ENCODE results near the gene TRIM68. TPM values are rescaled to one million over a fixed set of nuclear protein-coding genes. Genes with fewer than 3 reads are reported as not detected.

Gene TRIM68
- total RNA-seq, 1 donor from 2014 or later: 12.4 TPM

DNA sequence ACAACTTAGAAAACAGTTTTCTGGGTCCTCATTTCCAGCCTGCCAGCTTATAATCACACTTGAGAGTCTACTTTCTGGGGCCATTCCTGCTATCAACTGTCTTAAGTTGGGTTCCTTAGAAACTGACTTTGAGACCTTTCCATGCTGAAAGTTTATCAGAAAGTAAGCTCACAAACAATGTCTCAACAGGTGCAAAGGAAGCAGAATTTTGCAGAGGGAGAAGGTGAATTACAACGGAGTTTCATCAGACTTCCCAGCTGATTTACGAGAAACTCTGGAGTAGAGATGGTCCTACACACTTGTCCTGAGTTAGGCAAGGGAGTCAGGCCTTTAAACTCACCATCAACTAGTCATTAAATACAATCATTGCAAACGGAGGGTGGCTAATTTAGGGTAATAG lies 31.2 kb downstream of the TRIM68 start:
- ATAC-seq: no peak

DNA sequence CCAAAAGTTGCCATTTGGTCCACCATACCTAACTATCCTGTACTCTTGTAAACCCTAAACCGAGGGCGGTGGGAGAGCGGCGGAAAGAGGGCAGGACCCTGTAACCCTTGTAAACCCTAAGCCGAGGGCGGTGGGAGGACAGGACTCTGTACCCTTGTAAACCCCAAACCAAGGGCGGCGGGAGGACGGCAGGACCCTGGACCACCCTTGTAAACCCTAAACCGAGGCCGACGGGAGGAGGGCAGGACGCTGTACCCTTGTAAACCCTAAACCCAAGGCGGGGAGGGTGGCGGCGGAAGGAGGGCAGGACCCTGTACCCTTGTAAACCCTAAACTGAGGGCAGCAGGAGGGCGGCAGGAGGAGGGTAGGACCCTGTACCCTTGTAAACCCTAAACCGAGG lies 39.0 kb downstream of the TRIM68 start:
- ATAC-seq: no peak
- intact Hi-C loops (cut with DNase I): no loop called here
- no peaks in the 10 kb centered on the region for H3K27me3 ChIP-seq

More for the DNA sequence above, 31.2 kb downstream of the TRIM68 start:
- no peak overlapping the region for H3K4me3 ChIP-seq
- H3K9me3 ChIP-seq: no peaks in the 10 kb centered on the region
- TF ChIP-seq, protein P1, sequence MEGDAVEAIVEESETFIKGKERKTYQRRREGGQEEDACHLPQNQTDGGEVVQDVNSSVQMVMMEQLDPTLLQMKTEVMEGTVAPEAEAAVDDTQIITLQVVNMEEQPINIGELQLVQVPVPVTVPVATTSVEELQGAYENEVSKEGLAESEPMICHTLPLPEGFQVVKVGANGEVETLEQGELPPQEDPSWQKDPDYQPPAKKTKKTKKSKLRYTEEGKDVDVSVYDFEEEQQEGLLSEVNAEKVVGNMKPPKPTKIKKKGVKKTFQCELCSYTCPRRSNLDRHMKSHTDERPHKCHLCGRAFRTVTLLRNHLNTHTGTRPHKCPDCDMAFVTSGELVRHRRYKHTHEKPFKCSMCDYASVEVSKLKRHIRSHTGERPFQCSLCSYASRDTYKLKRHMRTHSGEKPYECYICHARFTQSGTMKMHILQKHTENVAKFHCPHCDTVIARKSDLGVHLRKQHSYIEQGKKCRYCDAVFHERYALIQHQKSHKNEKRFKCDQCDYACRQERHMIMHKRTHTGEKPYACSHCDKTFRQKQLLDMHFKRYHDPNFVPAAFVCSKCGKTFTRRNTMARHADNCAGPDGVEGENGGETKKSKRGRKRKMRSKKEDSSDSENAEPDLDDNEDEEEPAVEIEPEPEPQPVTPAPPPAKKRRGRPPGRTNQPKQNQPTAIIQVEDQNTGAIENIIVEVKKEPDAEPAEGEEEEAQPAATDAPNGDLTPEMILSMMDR (IDR thresholded peaks at IDR 0.05): no peak
- H3K27me3 ChIP-seq: peaks cover 5% of the 10 kb centered on the region
- no peaks in the 10 kb centered on the region for H3K36me3 ChIP-seq
- intact Hi-C loops (cut with DNase I): no loop called here
- no peak for DNase-seq
- no peaks in the 10 kb centered on the region for H3K4me1 ChIP-seq
- H3K27ac ChIP-seq: no peak overlapping the region

DNA sequence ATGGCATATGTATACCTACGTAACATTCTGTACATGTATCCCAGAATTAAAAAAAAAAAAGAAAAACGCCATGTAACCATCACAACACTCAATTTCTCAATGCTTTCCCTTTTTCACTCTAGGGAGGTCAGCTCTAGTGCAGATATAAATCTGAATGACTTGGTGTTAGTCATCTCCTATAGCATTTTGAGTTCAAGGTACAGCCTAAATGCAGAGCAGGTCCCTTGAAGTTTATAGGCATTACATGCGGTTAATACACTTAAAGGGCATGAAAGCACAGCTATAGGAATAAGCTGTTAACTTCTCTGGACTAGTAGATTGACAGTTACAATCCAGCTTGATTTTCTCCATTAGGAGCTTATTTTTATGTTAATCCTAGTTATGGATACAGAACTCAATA lies 42.7 kb downstream of the TRIM68 start:
- ATAC-seq (no peak), DNase-seq (no peak)
- H3K27ac ChIP-seq: no peak overlapping the region
- H3K4me3 ChIP-seq: no peak overlapping the region
- intact Hi-C loops (cut with DNase I): no loop called here
- no peaks in the 10 kb centered on the region for H3K36me3 ChIP-seq
- H3K4me1 ChIP-seq: no peaks in the 10 kb centered on the region
- H3K27me3 ChIP-seq: no peaks in the 10 kb centered on the region
- H3K9me3 ChIP-seq: no peaks in the 10 kb centered on the region
- TF ChIP-seq, protein P1 (IDR thresholded peaks at IDR 0.05): no peak

More for the DNA sequence above, 39.0 kb downstream of the TRIM68 start:
- no peaks in the 10 kb centered on the region for H3K36me3 ChIP-seq
- no peaks in the 10 kb centered on the region for H3K4me1 ChIP-seq
- no peak overlapping the region for H3K27ac ChIP-seq
- no peak for DNase-seq
- no peak overlapping the region for H3K4me3 ChIP-seq
- H3K9me3 ChIP-seq: no peaks in the 10 kb centered on the region
- TF ChIP-seq, protein P1 (IDR thresholded peaks at IDR 0.05): no peak

GRCh38 chr11:4560467-4560866 lies 47.6 kb downstream of the TRIM68 start:
- no peak overlapping the region for H3K27ac ChIP-seq
- DNase-seq (no peak), ATAC-seq (no peak)
- no peaks in the 10 kb centered on the region for H3K27me3 ChIP-seq
- H3K36me3 ChIP-seq: no peaks in the 10 kb centered on the region
- TF ChIP-seq, protein P1 (IDR thresholded peaks at IDR 0.05): no peak
- intact Hi-C loops (cut with DNase I): no loop called here
- no peaks in the 10 kb centered on the region for H3K9me3 ChIP-seq
- no peak overlapping the region for H3K4me3 ChIP-seq
- peaks cover 5% of the 10 kb centered on the region for H3K4me1 ChIP-seq

DNA sequence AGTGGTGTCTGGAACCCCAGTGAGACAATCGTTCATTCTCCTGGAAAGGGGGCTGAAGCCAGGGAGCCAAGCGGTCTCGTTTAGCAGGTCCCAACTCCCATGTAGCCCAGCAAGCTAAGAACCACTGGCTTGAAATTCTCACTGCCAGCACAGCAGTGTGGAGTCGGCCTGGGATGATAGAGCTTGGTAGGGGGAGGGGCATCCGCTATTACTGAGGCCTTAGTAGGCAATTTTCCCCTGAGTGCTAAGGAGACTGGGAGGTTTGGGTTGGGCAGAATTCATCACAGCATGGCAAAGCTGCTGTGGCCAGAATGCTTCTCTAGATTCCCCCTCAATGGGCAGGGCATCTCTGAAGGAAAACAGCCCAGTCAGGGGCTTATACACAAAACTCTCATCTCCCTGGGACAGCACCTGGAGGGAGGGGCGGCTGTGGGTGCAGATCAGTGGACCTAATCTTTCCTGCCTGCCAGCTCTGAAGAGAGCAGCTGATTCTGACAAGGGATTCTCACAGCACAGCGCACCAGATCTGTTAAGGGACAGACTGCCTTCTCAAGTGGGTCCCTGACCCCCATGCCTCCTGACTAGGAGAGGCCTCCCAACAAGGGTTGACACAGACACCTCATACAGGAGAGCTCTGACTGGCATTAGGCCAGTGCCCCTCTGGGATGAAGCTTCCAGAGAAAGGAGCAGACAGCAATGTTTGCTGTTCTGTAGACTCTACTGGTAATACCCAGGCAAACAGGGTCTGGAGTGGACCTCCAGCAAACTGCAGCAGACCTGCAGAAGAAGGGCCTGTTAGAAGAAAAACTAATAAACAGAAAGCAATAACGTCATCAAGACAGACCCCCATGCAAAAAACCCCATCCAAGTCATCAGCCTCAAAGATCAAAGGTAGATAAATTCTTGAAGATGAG lies 48.2 kb downstream of the TRIM68 start:
- no peaks in the 10 kb centered on the region for H3K9me3 ChIP-seq
- ATAC-seq (no peak), DNase-seq (no peak)
- intact Hi-C loops (cut with DNase I): no loop called here
- peaks cover 5% of the 10 kb centered on the region for H3K4me1 ChIP-seq
- H3K27ac ChIP-seq: no peak overlapping the region
- no peaks in the 10 kb centered on the region for H3K36me3 ChIP-seq
- TF ChIP-seq, protein P1 (IDR thresholded peaks at IDR 0.05): no peak
- no peaks in the 10 kb centered on the region for H3K27me3 ChIP-seq
- H3K4me3 ChIP-seq: no peak overlapping the region
